NCI-H187 (cell line): Measurements from ENCODE around the gene ADD1.

Experiments
- DNase-seq, 2 experiments: peaks; one replicate each; lab custom pipeline; 2025; lab: John Stamatoyannopoulos, UW

The ADD1 gene

DNA sequence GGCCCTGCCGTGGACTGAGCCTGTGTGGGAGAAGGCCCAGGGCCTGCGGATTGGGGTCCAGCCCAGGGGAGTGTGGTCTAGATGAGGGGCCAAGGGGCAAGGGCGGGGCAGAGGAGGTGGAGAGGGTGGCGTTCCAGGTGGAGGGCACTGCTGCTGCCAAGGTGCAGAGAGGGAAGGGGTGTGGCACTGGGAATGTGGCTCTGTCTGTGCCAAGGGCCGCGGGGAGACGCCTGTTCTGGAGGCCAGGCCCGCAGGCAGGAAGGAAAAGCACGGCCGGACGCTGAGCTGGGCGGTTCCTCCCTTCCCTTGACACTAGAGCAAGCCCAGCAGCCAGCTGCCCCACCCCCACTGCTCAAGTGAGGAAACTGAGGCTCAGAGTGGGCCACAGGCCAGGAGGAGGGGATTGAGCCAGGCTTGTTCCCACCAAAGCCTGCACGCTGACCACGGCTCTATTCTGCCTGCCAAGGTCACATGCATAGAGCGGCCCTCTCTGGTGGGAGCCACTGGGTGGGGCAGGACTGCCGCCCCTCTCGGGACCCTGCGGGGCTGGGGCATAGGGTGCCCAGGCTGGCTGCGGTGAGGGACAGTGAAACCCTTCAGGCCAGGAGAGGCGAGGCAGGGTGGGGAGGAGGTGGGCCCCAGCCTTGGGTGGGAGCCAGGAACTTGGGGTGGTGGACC is 37.8 kb upstream of the ADD1 start:
- no peak for DNase-seq

DNA sequence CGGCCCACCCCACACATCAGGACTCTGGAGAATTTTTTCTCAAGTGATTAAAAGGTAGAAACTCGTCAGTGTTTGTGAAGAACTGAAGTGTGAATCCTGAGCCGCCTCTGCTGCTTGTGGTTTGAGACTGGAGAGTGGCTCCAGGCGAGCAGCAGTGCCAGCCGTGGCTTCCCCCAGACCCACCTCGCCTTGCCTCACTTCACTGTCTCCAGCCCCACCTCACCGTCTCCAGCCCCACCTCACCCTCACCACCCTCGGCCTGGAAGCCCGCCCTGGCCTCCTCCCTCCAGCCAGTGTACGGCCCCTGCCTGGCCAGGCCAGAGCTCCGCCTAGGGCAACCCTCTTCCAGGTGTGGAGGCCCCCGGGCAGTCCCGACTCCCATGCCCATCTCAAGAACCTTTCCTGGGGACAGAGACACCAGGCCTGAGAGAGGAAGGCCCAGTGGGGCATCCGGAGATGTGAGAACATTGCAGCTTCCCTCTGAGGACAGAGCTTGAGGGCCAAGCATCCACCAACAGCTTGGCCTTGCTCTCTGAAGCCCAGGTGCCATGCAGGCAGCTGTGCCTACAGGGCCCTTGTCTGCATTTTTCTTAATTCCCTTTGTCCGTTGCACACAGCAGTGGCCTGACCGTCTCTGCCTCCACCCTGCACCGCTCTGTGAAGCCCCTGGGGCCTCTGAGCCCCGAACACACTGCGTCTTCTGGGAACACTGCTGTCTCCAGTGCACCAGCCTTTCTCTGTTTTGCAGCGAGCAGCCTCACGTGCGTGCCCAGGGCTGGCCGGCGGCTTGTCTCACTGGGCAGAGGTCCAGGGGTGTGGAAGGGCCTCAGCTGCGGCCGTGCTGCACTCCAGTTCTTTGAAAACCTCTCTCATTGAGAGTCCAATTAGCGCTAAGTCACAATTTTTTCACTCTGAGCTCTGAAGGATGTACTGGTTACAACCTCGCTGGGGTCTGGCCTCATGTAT is 37.0 kb upstream of the ADD1 start:
- DNase-seq, result no peak

DNA sequence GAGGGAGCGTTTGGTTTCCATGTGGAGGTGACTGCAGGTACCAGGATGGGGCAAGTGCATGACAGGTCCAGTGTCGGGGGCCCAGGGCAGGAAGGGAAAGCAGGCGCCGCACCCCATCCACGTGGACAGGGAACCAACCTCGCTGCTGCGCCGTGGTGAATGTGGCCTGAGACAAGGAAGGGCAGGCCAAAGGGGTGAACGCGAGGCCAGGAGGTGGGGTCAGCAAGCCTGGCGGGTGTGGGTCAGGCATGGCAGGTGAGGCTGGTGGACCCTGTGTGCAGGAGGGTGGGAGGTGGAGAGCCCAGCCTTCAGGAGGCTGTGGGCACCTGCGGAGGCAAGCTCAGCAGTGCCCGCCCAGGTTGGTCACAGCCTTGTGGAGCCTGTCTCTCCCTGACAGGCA is 36.1 kb upstream of the ADD1 start:
- no peak for DNase-seq

DNA sequence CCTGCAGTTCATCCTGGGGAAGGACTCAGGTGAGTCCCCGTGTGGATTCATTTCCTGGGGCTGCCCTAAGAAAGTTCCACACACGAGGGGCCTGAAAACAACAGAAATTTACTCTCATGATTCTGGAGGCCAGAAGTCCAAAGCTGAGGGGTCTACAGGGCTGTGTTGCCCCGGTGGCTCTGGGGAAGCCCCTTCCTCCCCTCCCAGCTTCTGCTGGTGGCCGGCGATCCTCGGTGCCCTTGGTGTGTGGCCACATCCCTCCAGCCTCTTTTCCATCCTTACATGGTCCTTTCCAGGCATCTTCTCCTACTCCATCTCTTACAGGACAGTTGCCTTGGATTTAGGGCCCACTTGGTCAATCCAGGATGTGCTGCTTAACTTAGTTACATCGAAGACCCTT is 35.6 kb upstream of the ADD1 start:
- DNase-seq, result no peak

DNA sequence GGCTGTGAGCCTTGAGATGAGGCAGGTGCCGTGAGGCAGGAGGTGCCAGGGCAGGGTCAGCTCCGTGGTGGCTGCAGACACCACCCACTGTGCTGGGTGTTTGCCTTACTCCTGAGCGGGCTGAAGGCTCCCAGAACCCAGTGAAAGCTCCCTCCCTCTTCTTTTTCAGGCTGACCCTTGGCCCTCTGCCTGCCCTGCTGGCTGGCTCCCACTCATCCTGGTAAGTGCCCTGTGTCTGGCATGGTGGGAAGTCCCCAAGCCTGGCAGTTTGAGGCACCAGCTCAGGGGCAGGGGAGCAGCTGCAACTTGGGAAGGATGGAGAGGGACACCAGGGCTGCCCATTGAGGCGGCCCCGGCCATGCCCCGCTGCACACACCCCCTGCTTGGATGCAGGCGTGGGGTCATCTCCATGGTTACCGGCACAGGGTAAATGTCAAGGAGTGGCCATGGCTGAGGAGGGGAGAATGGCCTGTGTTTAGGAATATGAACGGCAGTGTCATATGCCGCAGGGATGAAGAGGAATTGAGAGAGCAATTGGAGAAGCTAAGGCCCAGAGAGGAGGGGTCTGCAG is 33.9 kb upstream of the ADD1 start:
- no peak for DNase-seq

DNA sequence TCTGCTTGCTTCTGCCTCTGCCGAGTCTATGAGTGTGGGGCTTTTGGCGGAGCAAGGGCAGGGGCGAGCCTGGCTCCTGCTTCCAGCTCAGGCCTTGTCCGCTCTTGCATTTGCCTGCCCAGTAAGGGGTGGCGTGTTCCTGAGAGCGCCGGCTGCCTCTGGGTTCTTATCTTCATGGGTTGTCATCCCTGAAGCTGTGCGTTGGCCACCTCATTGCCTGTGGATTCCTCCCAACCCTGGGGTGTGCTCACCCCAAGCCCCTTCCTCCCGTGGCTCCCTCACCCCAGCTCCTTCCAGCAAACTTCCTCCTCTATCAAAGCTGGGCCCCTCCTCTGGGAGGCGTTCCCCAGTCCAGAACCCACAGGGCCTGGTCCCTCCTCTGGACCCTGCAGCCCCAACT is 33.3 kb upstream of the ADD1 start:
- DNase-seq, result no peak

DNA sequence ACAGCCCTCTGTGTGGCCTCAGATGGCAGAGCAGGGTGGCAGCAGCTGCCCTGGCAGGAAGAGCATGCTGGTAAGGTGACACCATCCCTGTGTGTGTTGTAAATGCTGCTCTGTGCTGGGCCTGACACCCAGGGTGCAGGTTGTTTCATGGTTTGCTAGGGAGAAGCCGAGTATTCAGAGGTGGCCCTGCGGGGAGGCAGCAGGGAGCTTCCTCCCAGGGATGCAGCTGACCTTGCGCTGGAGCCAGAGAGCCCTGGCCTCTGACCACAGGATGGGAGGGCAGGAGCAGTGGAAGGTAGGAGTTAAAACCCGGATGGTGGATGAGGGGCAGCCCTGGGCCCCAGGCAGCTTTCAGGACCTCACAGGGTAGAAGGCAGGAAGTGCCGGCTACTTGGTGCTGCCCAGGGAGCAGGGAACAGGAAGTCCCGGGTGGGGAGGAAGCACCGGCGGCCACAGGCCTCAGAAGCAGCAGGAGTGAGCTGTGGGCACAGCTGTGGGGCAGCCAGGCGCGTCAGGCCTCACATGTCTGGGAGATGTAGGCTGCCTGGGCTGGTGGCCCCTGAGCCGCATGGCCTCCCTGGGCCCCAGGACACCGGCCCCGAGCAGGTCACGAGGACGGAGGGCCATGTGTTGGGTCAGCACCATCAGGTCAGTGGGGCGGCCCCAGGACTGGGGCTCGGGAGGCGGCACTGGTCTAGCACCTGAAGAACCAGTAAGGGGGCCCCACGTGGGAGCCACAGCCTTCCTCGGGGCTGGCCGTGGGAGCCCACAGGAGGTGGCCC is 31.6 kb upstream of the ADD1 start:
- no peak for DNase-seq

DNA sequence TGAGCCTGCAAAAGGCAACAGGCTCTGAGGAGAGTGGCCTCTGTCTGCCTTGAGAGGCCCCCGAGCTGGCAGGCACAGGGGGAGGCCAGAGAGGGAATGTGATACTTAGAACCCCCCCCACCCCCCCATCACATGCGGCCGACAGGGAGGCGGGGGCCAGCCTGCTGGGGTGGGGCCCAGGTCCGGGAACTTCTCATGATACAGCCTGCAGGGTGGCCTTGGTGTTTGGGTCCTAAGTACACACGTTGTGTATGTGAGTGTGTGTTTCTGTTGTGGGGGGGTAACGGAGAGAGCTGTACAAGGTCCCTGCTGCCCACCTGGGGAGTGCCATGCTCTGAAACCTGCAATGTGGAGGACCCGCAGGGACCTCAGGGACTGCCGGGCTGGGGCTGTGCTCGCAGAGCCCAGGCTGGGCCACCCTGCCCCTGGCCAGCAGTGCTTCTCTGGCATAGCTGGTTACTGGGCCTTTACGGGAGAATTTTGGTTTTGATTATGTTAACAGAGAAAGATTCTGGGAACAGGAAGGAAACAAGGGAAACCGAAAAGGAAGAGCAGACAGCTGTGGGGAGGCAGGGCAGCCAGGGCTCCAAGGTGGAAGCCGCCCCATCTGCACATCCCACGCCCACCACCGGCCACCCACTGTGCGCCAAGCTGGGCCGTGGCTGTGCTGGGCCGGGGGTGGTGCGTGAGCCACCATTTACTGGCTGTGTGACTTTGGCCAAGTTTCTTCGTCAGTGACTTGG is 30.9 kb upstream of the ADD1 start:
- no peak for DNase-seq

DNA sequence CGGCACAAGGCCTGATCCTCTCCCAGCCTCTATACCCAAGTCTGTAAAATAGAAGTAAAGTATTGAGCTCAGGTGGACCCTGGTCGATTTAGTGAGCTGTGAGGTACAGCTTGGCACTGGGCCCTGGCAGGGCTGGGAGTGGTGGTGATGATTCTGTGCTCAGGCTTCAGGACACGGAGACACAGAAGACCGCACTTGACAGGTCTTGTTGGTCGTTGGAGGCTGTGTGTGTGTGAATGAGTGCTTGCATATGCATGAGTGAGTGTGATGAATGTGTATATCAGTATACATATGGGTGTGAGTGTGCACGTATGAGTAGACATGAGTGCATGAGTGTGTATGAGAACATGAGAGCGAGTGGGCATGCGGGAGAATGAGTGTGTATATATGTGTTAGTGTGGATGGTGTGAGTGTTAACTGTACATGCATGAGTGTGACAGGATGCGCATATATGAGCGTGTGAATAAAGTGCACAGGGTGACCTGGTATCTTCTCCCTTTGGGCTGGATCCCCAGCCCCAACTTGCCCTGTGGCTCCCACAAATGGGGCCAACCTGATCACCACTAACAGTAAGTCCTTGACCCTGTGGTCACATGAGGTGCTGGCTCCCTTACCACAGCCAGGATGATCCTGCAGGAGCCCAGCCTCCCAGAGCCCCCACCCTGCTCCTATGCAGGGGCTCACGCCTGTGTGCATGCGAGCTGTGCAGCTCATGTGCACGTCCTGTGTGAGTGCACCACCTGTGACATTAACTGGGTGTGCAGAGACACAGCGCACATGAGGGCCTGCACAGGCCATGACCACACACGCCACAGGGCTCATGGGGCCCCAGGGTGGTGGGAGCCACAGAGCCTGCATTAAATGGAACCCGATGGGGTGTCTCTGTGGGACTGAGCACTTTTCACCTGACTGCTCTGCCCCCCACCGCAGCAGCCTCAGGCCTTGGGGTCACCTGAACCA is 29.9 kb upstream of the ADD1 start:
- DNase-seq, result no peak

DNA sequence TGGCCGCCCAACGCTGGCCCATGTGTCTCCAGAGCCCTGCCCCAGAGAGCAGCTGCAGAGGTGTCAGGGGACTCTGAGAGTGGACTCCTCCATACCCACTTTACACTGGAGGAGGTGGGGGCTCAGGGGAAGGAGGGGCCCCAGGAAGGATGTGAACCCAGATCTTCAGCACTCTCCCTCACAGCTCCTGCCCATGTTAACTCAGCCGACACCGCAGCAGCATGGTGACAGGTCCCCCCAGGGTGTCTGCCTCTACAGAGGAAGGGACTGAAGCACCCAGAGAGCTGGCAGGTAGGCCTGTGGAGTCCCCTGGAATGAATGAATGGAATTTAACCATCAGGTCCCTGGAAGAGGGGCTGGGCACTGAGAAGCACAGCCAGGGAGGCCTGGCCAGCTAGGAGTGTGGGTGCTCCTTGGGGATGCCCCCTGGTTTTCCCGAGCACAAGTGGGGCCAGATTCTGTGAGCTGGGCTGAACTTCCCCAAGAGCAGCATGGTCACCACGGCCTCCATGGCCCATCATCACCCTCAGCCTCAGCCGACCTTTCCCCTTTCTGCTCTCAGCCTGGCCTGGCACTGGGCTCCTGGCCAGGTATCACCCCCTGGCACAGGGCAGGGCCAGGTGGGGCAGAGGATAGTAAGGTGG is 28.9 kb upstream of the ADD1 start:
- no peak for DNase-seq

DNA sequence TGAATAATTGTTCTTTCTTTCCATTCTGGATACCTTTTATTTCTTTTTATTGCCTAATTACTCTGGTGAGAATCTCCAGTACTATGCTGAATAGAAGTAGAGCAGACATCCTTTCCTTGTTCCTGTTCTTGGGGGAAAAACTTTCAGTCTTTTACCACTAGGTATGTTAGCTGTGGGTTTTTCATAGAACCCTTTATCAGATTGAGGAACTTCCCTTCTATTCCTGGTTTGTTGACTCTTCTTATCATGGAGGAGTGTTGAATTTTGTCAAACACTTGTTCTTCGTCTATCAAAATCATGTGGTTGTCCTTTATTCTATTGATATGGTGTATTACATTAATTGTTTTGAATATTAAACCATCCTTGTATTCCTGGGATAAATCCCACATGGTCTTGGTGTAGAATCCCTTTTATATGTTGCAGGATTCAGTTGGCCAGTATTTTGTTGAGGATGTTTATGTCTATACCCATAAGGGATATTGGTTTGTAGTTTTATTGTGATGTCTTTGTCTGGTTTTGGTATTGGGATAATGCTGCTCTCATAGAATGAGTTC is 27.2 kb upstream of the ADD1 start:
- no peak for DNase-seq

DNA sequence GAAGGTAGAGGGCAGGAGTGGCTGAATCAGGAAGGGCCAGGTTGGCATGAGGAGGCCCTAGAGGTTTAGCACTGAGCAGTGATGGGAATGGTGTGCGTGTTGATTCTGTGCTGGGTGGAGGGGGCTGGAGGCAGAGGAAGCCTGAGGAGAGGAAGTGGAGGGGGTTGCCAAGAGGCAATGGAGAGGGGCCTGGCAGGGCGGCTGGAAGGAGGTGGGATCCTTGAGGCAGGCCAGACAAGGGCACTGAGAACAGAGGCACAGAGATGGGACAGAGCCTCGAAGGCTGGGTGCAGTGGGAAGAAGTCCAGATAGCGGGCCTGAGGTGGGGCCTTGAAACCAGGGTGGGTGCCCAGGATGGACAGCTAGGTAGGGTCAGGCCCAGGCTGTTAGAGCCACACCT is 26.5 kb upstream of the ADD1 start:
- no peak for DNase-seq

DNA sequence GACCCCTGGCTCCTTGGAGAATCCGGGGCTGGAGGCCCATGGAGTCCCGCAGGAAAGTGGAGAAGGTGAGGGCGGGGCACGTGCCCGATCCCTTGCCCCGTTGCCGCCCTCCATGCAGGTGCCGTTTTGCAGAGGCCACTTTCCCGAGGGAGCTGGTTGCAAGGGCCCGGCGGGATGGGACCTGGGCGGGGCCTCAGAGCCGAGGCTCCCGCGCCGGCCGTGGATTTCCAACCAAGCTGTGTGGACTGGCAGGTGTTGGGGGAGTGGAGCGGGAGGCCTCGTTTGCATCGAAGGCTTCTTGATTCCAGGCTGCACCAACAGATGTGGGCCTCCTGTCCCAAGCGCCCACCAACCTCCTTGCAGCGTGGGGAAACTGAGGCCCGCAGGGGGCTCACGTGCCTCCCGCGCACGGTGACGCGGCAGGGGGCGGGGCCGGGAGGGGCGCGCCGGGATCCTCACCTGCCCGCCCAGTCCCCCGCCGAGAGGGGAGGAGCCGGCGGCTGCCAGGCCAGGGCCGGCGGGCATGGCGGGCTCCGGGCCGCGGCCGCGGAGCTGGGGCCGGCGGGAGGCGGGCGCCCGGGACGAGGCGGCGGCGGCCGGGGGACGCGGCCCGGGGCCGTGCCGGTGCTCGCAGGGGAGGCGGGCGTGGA is 25.8 kb upstream of the ADD1 start:
- peak in 1 of 2 experiments; percentile 72 for DNase-seq

DNA sequence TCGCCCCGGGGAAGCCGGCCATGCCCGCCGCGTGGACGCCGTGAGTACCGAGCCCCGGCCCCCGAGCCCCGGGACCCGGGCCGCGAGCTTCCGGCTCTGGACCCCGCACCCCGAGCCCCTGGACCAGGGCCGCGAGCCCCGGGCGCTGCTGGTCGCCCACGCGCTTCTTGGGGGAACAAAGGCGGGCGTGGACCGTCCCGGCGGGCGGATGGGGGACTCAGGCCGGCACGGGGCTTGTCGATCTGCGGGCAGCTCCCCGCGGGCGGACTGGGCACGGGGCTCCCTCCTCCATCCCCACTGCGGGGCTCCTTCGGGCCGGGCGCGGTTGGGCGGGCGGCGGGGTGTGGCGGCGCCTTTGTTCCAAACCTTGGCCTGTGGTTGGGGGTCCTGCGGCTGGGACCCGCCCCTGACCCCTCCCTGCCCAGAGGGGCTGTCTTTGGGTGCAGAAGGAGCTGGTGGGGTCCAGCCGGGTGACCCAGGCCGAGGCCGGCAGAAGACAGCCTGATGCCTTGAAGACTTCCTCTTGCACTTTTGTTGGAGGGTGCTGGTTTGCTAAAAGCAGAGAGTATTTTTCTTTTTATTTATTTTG is 25.2 kb upstream of the ADD1 start:
- no peak for DNase-seq

DNA sequence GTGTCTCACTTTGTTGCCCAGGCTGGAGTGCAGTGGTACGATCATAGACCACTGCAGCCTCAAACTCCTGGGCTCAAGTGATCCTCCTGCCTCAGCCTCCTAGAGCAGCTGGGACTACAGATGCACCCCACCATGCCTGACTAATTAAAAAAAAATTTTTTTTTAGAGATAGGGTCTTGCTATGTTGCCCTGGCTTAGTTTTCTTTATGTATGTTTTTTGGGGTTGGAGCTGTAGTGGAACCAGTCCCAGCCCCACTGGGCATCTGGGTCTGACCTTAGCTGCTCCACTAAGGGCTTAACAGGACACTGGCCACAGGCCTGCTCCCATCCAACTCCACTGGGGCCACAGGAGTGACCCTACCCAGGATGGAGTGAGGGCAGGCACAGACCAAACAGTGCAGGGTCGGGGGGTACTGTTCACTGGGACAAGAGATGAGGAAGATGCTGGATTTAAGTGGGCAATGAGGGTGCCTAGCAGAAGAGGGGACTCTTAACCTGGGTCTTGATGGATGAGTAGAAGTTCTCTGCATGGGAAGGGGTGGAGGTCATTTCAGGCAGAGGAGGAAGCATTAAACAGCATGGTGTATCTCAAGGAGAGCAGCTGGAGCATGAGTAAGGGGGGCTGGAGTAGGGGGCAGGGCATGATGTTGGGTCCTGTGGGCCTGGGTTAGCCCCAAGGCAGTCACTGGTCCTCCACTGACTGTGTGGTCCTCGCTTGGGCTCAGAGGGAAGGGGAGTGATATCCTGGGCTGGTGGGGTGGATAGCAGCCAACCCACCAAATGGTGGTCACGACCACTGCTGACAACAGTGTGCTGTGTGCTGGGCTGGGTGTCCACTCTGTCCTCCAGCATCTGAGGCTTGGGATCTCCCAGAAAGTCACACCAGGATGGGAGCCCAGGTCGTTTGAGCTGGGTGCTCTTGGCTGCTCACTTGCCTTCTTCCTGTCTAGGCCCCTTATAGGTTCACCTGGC is 24.1 kb upstream of the ADD1 start:
- DNase-seq, result no peak

DNA sequence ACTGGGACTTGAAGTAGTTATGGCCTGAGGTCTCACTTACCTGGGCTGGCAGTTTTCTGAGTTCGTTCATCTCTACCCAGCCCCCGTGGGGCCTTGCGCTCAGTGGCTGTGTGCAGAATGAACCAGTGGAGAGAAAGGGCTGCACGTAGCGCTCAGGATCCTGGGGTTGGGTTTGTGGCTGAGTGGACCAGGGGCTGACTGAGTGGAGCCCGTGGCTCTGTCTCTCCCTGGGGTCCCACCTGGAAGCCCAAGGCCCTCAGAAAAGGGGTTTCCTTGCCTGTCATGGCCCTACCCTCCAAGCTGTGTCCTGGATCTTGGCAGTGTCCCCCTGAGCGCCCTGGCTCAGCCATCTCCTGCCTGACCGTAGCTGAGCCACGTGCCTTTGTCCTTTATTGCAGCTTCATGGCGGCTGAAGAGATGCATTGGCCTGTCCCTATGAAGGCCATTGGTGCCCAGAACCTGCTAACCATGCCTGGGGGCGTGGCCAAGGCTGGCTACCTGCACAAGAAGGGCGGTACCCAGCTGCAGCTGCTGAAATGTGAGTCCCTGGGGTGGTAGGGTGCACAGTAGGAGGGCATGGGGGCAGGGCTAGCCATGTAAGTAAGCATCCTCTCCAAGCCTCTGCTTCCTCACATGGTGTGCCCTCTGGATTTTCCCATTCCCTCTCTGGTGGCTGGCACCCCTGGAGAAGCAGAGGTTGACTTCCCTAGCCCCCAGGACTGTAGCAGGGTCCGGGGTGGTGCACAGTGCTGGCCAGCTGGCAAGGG is 23.2 kb upstream of the ADD1 start:
- peak in 1 of 2 experiments; percentile 45 for DNase-seq
